GM23248 (cell line): ENCODE measurements around the gene FAT4. TPM values are rescaled to one million over a fixed set of nuclear protein-coding genes. Genes with fewer than 3 reads are reported as not detected.

ENCODE experiments used
- DNase-seq: peaks from one replicate; pipeline ENCODE4 v3.0.0-alpha.2; 2015
- H2AFZ ChIP-seq: fragments of 200-600 bp; sonication (generic); 2 replicates; pipeline ENCODE4 v1.6.1; 2016; ENCODE audit warnings: antibody characterized with exemption
- H3F3A ChIP-seq: fragments of 200-600 bp; sonication (generic); 2 replicates; pipeline ENCODE4 v1.6.1; 2016; ENCODE audit warnings: mild to moderate bottlenecking, antibody characterized with exemption, mixed run types; ENCODE audit not compliant: insufficient read depth
- H3K27ac ChIP-seq: fragments of 200-600 bp; sonication (generic); 2 replicates; pipeline ENCODE4 v1.5.1; 2016; ENCODE audit warnings: mild to moderate bottlenecking
- H3K27me3 ChIP-seq: fragments of 200-600 bp; sonication (generic); replicated peaks from 2 replicates; pipeline ENCODE4 v1.6.1; 2016; ENCODE audit warnings: mild to moderate bottlenecking; ENCODE audit not compliant: insufficient read depth
- H3K36me3 ChIP-seq: fragments of 200-600 bp; sonication (generic); 2 replicates; pipeline ENCODE4 v1.6.1; 2016; ENCODE audit warnings: low read depth, mild to moderate bottlenecking
- H3K4me1 ChIP-seq: fragments of 200-600 bp; sonication (generic); 2 replicates; pipeline ENCODE4 v1.6.1; 2016; ENCODE audit warnings: mild to moderate bottlenecking; ENCODE audit not compliant: insufficient read depth
- H3K4me2 ChIP-seq: fragments of 200-600 bp; sonication (generic); one replicate; pipeline ENCODE4 v1.6.1; 2016; ENCODE audit warnings: mild to moderate bottlenecking; ENCODE audit not compliant: unreplicated experiment
- H3K4me3 ChIP-seq: fragments of 200-600 bp; sonication (generic); 2 replicates; pipeline ENCODE4 v1.5.1; 2016; ENCODE audit warnings: mild to moderate bottlenecking
- H3K79me2 ChIP-seq: fragments of 200-600 bp; sonication (generic); 2 replicates; pipeline ENCODE4 v1.6.1; 2016; ENCODE audit warnings: mild to moderate bottlenecking; ENCODE audit not compliant: insufficient read depth
- H3K9ac ChIP-seq: fragments of 200-600 bp; sonication (generic); 2 replicates; pipeline ENCODE4 v1.6.1; 2016; ENCODE audit warnings: mild to moderate bottlenecking
- H3K9me2 ChIP-seq: fragments of 200-600 bp; sonication (generic); 2 replicates; pipeline ENCODE4 v1.6.1; 2016; ENCODE audit warnings: mixed run types, mild to moderate bottlenecking, moderate library complexity; ENCODE audit not compliant: insufficient read depth
- H3K9me3 ChIP-seq: fragments of 200-600 bp; sonication (generic); one replicate; pipeline ENCODE4 v1.6.1; 2017; ENCODE audit warnings: low read depth
- H4K20me1 ChIP-seq: fragments of 200-600 bp; sonication (generic); 2 replicates; pipeline ENCODE4 v1.6.0; 2016; ENCODE audit not compliant: insufficient read depth
- EZH2 ChIP-seq: fragments of 200-600 bp; sonication (generic); IDR thresholded peaks from 2 replicates; pipeline ENCODE4 v1.6.1; 2018; ENCODE audit warnings: antibody characterized with exemption, mild to moderate bottlenecking; ENCODE audit not compliant: insufficient read depth, poor library complexity, severe bottlenecking
- EZH2phosphoT487 ChIP-seq: fragments of 200-600 bp; sonication (generic); IDR thresholded peaks from 2 replicates; pipeline ENCODE4 v1.6.1; 2018; ENCODE audit warnings: antibody characterized with exemption, moderate library complexity, mild to moderate bottlenecking, low read depth; ENCODE audit not compliant: insufficient read depth
- WGBS, 2 experiments: methylation state at CpG; one replicate each; pipeline ENCODE4 v1.1.6; 2015 to 2017; ENCODE audit warnings: low lambda C conversion rate in 2 of 2, low coverage in 1 of 2; ENCODE audit errors: missing lambda C conversion rate in 2 of 2; 5-methylcytosine and 5-hydroxymethylcytosine counted together
- in situ Hi-C: fragments of 300-500 bp; cut with MboI; formaldehyde crosslinking; loops from 2 replicates; pipeline ENCODE4 v1.15.0; 2020
- polyA plus RNA-seq: library from polyadenylated mRNA; unstranded; fragments of >200 nt; fragmentation: Nextera tagmentation; extraction: Ambion mirVana; gene quantifications from 2 replicates; pipeline ENCODE4 v1.2.1, GENCODE V29; 2016
- total RNA-seq: library from RNA; depleted of rRNA; stranded (reverse); fragments of >200 nt; shearing (Covaris generic); gene quantifications from 2 replicates; pipeline ENCODE4 v1.2.3, GENCODE V29; 2014

FAT4 gene
- total and polyA plus RNA-seq, 2 experiments from 2014 or later, result 2.4 to 22.0 TPM

GRCh38 chr4:125306112-125306511, 8.6 kb upstream of the FAT4 start:
- Histone ChIP-seq H3K27me3 (no peaks in the 10 kb centered on the region), H3K79me2 (no peaks in the 10 kb centered on the region), H3K4me1 (peaks cover 10% of the 10 kb centered on the region), H4K20me1 (no peaks in the 10 kb centered on the region), H3K9me3 (no peaks in the 10 kb centered on the region), H3K4me3 (no peak overlapping the region), H3K4me2 (no peak overlapping the region), H3F3A (peaks cover 6% of the 10 kb centered on the region), H3K27ac (no peak overlapping the region), H2AFZ (no peak overlapping the region), H3K9ac (no peak overlapping the region), H3K9me2 (no peaks in the 10 kb centered on the region), H3K36me3 (no peaks in the 10 kb centered on the region)
- 93 to 95% methylated on average over 1 of the region's 1 CpG for WGBS, 2 experiments
- DNase-seq, result no peak
- in situ Hi-C loops, result loop anchor here (25.0 kb wide), 1 partner anchor 1306 kb away; no protein-coding TSS in a partner anchor
- TF ChIP-seq EZH2phosphoT487 (no peak), EZH2 (no peak)

- peaks cover 10% of the 10 kb centered on the region for H3K4me1 ChIP-seq
- no peaks in the 10 kb centered on the region for H3K9me2 ChIP-seq
- H3K27ac ChIP-seq, result no peak overlapping the region
- H3K4me2 ChIP-seq, result no peak overlapping the region
- no peaks in the 10 kb centered on the region for H3K36me3 ChIP-seq
- DNase-seq, result no peak
- no peak overlapping the region for H3K4me3 ChIP-seq
- in situ Hi-C loops, result loop anchor here (25.0 kb wide), 1 partner anchor 1306 kb away; no protein-coding TSS in a partner anchor
- no peaks in the 10 kb centered on the region for H3K79me2 ChIP-seq
- H4K20me1 ChIP-seq, result no peaks in the 10 kb centered on the region
- no peak for TF ChIP-seq EZH2
- no peak for TF ChIP-seq EZH2phosphoT487
- H3K27me3 ChIP-seq, result no peaks in the 10 kb centered on the region
- peaks cover 6% of the 10 kb centered on the region for H3F3A ChIP-seq
- no peaks in the 10 kb centered on the region for H3K9me3 ChIP-seq
- no peak overlapping the region for H3K9ac ChIP-seq
- no peak overlapping the region for H2AFZ ChIP-seq
Measured at GRCh38 chr4:125306533-125306932, 8.2 kb upstream of the FAT4 start.

GRCh38 chr4:125311503-125311902, 3.3 kb upstream of the FAT4 start:
- no peak overlapping the region for H3K4me3 ChIP-seq
- no peak overlapping the region for H3K27ac ChIP-seq
- H3F3A ChIP-seq, result peaks cover 11% of the 10 kb centered on the region; the same call in 1 of the 2 replicates
- no peaks in the 10 kb centered on the region for H3K36me3 ChIP-seq
- no peaks in the 10 kb centered on the region for H4K20me1 ChIP-seq
- H3K27me3 ChIP-seq, result no peaks in the 10 kb centered on the region
- no peak overlapping the region for H3K9ac ChIP-seq
- no peak for TF ChIP-seq EZH2
- no peak for TF ChIP-seq EZH2phosphoT487
- H3K4me1 ChIP-seq, result peaks cover 10% of the 10 kb centered on the region; the same call in 1 of the 2 replicates
- H3K79me2 ChIP-seq, result peaks cover 7% of the 10 kb centered on the region
- WGBS, 2 experiments, result 63 to 86% methylated on average over 2 of the region's 2 CpGs
- no peak overlapping the region for H3K4me2 ChIP-seq
- DNase-seq, result no peak
- no peak overlapping the region for H2AFZ ChIP-seq
- H3K9me2 ChIP-seq, result no peaks in the 10 kb centered on the region
- in situ Hi-C loops, result loop anchor here (10.0 to 25.0 kb wide), 2 partner anchors 423 to 1301 kb away; no protein-coding TSS in a partner anchor
- no peaks in the 10 kb centered on the region for H3K9me3 ChIP-seq

- peaks cover 20% of the 10 kb centered on the region for H3K4me1 ChIP-seq
- peak overlapping the region; percentile 65; the same call in 1 of the 2 replicates for H3K27ac ChIP-seq
- H3K9me2 ChIP-seq, result no peaks in the 10 kb centered on the region
- DNase-seq, result peak; percentile 91
- no peak for TF ChIP-seq EZH2
- TF ChIP-seq EZH2phosphoT487, result no peak
- H3K27me3 ChIP-seq, result no peaks in the 10 kb centered on the region
- in situ Hi-C loops, result loop anchor here (10.0 to 25.0 kb wide), 2 partner anchors 421 to 1299 kb away; no protein-coding TSS in a partner anchor
- peak overlapping the region; percentile 25; the same call in 1 of the 2 replicates for H2AFZ ChIP-seq
- H3K9me3 ChIP-seq, result no peaks in the 10 kb centered on the region
- H3K9ac ChIP-seq, result no peak overlapping the region
- H3K4me3 ChIP-seq, result peak overlapping the region; percentile 92; the same call in 1 of the 2 replicates
- peaks cover 27% of the 10 kb centered on the region for H3K79me2 ChIP-seq
- H4K20me1 ChIP-seq, result no peaks in the 10 kb centered on the region
- H3K4me2 ChIP-seq, result peak overlapping the region; percentile 96
- H3F3A ChIP-seq, result peaks cover 11% of the 10 kb centered on the region; the same call in 1 of the 2 replicates
- WGBS, 2 experiments, result 5 to 7% methylated on average over 7 of the region's 7 CpGs
- no peaks in the 10 kb centered on the region for H3K36me3 ChIP-seq
Measured at GRCh38 chr4:125313497-125313896, 1.3 kb upstream of the FAT4 start.
